ENCODE results near the gene TUBE1.
A peak's percentile ranks its signal among the peaks of the same experiment; 100 is the strongest.
"Not testable (repeated sequence)": the region's sequence is repeated elsewhere in the genome, so short reads cannot be mapped to it uniquely, and the experiment has no call there.

TUBE1 gene, protein sequence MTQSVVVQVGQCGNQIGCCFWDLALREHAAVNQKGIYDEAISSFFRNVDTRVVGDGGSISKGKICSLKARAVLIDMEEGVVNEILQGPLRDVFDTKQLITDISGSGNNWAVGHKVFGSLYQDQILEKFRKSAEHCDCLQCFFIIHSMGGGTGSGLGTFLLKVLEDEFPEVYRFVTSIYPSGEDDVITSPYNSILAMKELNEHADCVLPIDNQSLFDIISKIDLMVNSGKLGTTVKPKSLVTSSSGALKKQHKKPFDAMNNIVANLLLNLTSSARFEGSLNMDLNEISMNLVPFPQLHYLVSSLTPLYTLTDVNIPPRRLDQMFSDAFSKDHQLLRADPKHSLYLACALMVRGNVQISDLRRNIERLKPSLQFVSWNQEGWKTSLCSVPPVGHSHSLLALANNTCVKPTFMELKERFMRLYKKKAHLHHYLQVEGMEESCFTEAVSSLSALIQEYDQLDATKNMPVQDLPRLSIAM

DNA sequence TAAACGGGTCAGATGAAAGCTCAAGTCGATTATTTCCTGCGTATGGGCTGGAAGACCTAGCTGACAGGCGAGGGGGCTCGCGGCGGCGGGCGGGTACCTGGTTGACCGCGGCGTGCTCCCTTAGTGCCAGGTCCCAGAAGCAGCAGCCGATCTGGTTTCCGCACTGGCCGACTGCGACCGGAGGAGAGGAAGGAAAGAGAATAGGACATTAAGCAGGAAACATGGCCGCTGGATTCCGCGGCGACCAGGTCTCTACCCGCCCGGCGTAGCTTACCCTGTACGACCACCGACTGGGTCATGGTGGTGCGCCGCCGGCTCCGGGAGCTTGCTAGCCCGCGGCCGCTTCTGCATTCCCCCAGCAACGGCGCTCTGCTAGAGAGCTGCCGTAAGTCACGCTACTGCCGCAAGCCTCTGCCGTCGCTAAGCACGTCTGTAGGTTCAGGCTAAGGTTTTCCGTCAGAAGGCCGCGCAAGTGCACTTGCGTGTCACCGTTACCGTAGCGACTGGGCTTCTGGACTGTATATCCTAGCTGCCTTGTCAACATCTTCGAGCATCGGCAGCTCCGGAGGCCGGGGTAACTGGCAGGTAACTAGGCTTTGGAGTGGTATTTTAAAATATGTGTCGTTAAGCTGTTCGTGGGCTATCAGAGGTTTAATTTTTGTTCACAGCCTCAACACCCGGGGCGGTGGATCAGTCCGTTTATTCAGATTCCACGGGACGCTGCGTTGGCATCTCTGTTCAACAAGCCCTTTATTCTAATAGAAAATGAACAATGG, at the start of gene TUBE1, which contains the start of gene FAM229B:
Gene TUBE1, minus strand, starts transcription at position 347 of the 776 bp plus-strand sequence. Its CDS starts 48 bp downstream, at position 299.
Gene FAM229B, plus strand, starts transcription at position 456 of the 776 bp plus-strand sequence. CDS start 11,693 bp downstream, outside the sequence.
- DNase-seq (ENCODE audit: low read depth, low spot score): peak; percentile 78

- DNase-seq (ENCODE audit: low read depth, low spot score): no peak
These were observed 43.6 kb upstream of the TUBE1 start for GRCh38 chr6:112130878-112131277.

GRCh38 chr6:112128208-112128607, 40.9 kb upstream of the TUBE1 start:
- DNase-seq (ENCODE audit: low read depth, low spot score): no peak

DNA sequence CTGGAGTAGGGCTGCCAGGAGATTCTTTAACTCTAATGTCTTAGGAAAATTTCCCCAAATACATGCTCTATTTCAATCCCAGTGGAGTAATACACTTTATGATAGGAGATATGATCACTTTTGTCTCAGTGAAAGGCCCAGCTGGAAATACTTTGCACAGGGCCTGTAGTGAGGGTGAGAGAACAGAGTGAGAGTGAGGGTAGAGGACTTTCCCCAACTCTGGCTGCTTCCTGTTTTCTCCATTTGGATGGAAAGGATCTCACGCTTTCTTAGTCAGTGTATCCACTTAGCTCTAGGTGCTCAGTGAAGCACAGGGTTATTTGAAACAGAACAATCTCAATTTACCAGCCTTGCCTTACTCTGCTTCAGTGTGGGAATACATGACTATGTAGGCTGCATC, 36.7 kb upstream of the TUBE1 start:
- no peak for DNase-seq (ENCODE audit: low read depth, low spot score)

DNA sequence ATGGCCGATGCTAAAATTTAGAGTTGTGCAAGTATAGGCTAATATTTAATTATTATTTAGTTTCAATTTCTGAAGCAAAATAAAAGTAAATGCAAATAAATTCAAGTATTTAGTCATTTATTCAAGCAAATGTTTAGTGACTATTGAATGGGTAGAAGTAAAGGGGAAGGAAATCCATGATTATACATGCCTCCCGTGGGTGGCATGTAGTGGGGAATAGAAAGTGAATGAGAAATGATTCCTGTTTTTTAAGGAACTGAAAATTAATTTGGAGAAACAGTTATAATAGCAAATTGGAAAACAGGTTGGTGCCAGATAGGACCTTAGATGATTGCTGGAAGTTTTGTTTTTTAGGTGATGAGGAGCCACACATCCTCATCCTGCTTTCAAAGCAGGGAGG, 35.5 kb upstream of the TUBE1 start:
- DNase-seq (ENCODE audit: low read depth, low spot score): no peak

DNA sequence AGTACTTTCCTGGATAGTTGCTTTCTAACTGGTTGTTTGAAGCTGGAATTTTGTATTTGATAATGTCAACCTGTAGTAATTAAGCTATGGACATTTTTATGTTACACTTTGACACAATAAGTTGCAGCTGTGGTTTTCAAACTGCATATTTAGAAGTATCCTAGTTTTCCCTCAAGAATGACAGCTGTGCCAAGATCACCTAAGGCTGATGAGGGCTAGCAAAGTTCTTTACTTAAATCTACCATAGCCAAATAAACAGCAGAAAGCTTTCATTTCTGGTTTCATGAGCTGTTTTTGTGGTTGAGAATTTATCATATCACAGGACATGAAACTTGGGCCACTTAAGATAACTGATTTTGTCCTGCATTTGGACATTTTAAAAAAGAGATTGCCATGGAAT, 30.8 kb upstream of the TUBE1 start:
- no peak for DNase-seq (ENCODE audit: low read depth, low spot score)

DNA sequence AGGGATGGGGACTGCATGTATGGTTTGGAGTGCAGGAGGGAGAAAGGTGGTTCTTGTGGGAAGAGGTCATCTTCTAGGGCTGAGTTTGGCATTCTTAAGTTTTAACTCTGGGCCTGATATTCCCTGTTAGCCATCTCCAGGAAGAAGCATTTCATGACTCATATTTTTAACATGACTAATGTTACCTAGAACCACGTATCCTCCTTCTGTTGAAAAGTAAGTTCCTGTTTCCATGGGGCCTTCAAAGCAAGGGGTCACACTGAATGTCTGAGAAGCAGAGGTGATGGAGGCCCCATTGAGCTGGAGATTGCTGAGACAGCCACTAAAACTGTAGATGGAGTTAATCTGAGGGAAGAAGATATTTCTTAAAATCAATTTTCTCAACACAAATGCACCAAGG, 30.3 kb upstream of the TUBE1 start:
- DNase-seq (ENCODE audit: low read depth, low spot score): no peak

DNA sequence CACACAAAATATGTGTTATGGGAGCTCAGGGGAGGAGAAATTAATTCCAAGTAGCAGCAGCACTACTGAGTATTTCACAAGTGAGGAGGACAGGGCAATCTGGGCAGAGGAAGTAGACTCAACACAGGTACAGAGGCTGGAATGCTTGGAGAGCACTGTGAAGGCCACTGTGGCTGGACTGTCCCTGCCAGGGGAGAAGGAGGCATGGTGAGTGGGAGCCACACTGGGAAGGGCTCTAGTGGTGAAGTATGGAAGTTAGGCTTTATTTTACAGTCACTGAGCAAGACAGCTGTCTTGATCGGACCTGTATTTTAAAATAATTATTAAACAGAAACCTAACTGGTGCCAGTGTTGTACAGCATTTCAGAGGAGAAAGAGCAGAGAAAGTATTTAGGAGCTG, 28.9 kb upstream of the TUBE1 start:
- no peak for DNase-seq (ENCODE audit: low read depth, low spot score)

GRCh38 chr6:112114577-112115223, 27.4 kb upstream of the TUBE1 start:
- no peak for DNase-seq (ENCODE audit: low read depth, low spot score)

GRCh38 chr6:112113918-112114317, 26.6 kb upstream of the TUBE1 start:
- DNase-seq (ENCODE audit: low read depth, low spot score): no peak

DNA sequence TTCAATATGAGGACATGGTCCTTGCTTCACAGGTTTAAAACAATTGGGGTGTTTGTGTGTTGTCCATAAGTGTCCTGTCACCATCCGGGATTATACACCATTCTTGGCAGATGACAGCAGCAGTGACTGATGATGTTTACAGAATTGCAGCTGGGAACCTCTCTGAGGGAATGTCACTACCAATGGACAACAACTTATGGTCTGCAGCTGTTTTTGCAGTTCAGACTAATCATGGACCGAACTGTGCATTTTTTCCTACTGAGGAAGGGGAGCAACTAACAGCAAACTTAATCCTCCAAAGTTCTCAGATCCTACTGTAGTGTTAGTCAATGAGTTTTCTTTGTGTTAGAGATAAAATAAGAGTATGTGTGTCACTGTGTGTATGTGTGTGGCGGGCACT, 26.1 kb upstream of the TUBE1 start:
- no peak for DNase-seq (ENCODE audit: low read depth, low spot score)

DNA sequence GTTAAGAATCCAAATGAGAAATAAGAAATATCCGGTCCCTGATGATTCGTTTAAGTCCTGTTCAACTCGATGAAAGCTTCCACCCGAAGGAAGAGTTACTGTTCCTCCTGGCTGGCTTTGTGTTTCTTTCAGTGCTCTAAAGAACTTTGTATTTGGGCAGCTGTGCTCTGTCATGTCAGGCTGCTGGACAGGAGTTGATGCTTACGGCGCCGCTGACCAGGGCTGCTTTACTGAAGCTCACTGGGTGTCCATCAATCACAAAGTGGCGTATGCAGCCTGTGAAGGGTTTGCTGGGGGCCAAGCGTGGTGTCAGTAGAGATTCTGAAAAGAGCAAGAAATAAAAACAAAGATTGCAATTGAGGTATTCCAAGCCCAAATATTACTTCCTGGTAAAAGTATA, 22.0 kb upstream of the TUBE1 start:
- no peak for DNase-seq (ENCODE audit: low read depth, low spot score)

DNA sequence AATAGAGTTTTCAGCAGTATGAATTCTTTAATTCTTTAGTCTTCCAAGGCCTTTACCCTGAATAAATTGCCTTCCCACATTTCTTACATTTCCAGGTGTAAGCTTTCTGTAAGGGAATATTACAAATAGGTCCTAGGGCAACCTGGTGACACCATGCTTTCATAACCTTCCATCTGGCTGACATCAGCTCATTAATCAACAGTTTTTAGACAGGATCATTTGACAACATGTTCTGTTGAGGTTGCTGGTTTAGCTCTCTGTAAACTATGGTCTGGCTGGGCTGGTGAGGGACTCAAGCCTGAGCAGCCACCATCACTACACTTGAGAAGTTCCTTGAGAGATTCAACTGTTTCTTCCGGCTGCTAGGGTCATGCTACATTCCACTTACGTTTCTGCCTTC, 19.3 kb upstream of the TUBE1 start:
- DNase-seq (ENCODE audit: low read depth, low spot score): no peak

GRCh38 chr6:112106026-112106425, 18.7 kb upstream of the TUBE1 start:
- not testable (repeated sequence) for DNase-seq (ENCODE audit: low read depth, low spot score)

DNA sequence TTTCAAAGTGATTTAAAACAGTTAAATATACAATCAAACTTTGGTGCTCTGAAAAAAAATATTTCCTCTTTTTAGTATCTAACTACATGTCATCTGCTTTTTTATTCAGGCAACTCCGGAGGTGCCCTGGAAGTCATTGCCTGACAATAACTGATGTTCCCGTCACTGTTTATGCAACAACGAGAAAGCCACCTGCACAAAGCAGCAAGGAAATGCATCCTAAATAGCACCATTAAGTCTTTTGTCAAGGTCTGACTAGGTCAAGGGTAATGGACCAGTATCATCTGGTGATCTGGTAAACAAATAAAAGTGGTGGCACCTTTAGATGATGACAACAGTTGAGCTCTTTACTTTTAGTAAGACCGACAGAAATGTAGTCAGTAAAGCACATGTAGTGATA, 13.3 kb upstream of the TUBE1 start:
- DNase-seq (ENCODE audit: low read depth, low spot score): no peak

GRCh38 chr6:112096901-112097300, 9.6 kb upstream of the TUBE1 start:
- DNase-seq (ENCODE audit: low read depth, low spot score): no peak

DNA sequence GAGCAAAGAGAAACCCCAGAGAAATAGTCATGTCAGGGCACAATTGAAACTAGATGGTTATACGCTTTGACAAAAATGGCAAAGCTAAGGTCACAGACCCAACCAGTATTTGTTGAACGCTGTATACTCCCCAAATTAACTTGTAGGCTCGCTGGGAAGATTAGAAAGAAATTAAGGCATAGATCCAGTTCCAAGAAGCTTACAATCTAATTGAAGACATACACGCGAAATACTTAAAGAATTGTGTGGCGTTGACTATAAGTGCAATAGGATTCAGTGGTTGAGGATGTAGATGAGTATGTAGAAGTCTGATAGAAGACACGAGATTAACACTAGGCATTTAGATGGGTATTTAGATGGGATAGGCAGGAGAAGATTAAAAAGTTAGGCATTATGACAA, 634 bp upstream of the TUBE1 start:
- DNase-seq (ENCODE audit: low read depth, low spot score): no peak

DNA sequence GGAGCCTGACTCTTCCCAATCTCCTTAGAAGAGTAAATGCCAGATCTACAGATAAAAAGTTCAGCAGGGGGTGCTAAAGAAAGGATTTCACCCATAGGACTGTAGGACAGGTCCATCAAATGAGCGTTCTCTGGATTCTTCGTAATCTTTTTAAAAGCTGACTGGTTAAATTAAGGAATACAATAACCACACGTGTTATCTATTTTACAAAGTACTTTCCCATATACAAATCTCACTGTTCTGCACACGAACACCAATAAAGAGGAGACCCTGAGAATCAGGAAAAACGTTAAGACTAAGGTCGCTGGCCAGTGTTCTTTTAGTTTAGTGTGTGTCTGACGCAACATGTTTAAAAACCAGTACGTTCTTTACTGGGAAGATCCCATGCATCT, 542 bp downstream of the TUBE1 start:
- no peak for DNase-seq (ENCODE audit: low read depth, low spot score)

DNA sequence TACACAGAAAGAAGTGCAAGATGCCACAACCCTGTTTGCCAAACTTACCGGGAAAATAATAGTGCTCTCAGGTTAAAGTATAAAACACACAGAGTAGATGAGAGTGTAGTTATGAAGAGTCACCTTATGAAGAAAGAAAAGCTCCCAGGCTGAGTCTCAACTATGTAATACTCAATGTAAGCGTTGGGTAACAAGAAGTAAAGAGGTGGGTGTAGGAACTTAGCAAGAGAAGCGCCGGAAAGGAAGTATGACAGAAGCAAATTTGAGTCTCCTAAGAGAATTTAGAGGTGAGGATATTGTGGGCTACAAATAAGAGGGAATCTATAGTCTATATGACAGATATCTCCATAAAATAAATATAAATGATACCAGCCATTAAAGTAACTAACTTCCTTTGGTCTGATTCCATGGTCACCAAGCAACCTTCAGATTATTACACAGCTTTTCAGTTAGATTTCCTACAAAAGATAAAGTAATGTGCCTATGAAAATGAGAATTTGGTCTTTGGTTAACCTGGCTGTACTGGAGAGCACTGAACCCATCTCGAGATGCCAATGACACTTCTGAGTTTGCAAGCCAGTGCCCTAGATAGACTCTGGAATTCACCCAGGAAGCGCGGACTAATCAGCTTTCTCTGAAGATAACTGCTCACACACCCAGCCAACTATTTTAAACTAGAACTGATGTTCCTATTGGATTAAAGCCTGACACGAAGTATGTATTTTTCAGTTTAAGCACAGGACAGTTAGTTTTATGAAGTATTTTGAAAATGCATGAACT, 1.8 kb downstream of the TUBE1 start:
- DNase-seq (ENCODE audit: low read depth, low spot score): no peak

DNA sequence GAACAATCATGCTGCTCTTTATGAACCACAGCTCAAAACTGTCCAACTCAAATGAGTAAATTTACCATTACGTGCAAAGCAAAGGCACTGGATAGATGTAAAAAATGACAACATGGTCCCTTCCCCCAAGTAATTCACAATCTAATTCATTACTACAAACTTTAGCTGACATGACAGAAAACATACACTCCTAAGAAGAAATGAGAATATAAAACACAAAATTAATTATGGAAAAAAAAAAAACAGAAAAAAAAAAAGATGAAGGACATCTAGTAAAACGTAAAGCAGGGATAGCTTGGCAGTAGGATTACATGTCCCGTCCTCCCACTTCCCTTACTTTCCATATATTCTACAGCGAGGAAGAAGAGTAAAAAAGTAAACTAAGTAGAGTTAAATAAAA, 5.7 kb downstream of the TUBE1 start:
- DNase-seq (ENCODE audit: low read depth, low spot score): no peak

GRCh38 chr6:112066606-112067005, 20.7 kb downstream of the TUBE1 start:
- DNase-seq (ENCODE audit: low read depth, low spot score): no peak
